Measurements from ENCODE around the gene ANKRD13A. TPM values are rescaled to one million over a fixed set of nuclear protein-coding genes. Genes with fewer than 3 reads are reported as not detected.

ANKRD13A gene
- total and polyA plus RNA-seq, 2 experiments from 2014 or later, result 5.7 to 25.6 TPM

GRCh38 chr12:110046451-110047187 is 47.4 kb downstream of the ANKRD13A start:
- Histone ChIP-seq H4K20me1 (replicated peaks; ENCODE audit: insufficient read depth) (peaks cover 7% of the 10 kb centered on the region; the same call in 1 of the 2 replicates), H3K9me2 (ENCODE audit: insufficient read depth) (no peaks in the 10 kb centered on the region), H3K4me3 (no peak overlapping the region), H2AFZ (no peak overlapping the region), H3K79me2 (replicated peaks; ENCODE audit: insufficient read depth) (peaks cover 19% of the 10 kb centered on the region), H3K36me3 (ENCODE audit: insufficient read depth) (no peaks in the 10 kb centered on the region), H3K4me2 (no peak overlapping the region), H3K27ac (ENCODE audit: low read depth) (no peak overlapping the region), H3K4me1 (ENCODE audit: insufficient read depth) (peaks cover 5% of the 10 kb centered on the region; the same call in 1 of the 2 replicates), H3F3A (replicated peaks; ENCODE audit: low read depth) (0 out of 2 replicates have a peak, but pooled peaks cover 6% of the 10 kb centered on the region), H3K27me3 (ENCODE audit: insufficient read depth) (no peaks in the 10 kb centered on the region)
- Mint-ChIP-seq H3K9me3 (no peaks in the 10 kb centered on the region), H3K27me3 (ENCODE audit: insufficient read depth, low read depth, poor library complexity) (peaks cover 5% of the 10 kb centered on the region), H3K36me3 (ENCODE audit: low read depth) (peaks cover 4% of the 10 kb centered on the region; the same call in 2 of the 3 replicates), H3K27ac (no peak overlapping the region), H3K4me1 (peaks cover 9% of the 10 kb centered on the region; the same call in 2 of the 3 replicates), H3K4me3 (peak overlapping the region; percentile 87)
- DNase-seq (ENCODE audit: low spot score) (no peak), ATAC-seq (no peak)
- TF ChIP-seq CREB1 (CRISPR knock-in tag; IDR thresholded peaks at IDR 0.05; ENCODE audit: low read depth), result no peak
- no peak for TF ChIP-seq NANOG (IDR thresholded peaks at IDR 0.05; ENCODE audit: borderline replicate concordance)
- no peak for TF ChIP-seq REST (IDR thresholded peaks at IDR 0.05; ENCODE audit: unreplicated experiment)
- no peak for TF ChIP-seq JUNB (IDR thresholded peaks at IDR 0.05; ENCODE audit: unreplicated experiment)
- TF ChIP-seq ZNF462 (CRISPR knock-in tag; IDR thresholded peaks at IDR 0.05), result no peak
- TF ChIP-seq STAT1 (IDR thresholded peaks at IDR 0.05; ENCODE audit: unreplicated experiment), result no peak
- TF ChIP-seq EZH2phosphoT487 (IDR thresholded peaks at IDR 0.05; ENCODE audit: unreplicated experiment), result no peak
- TF ChIP-seq CTCF (conservative IDR thresholded peaks at IDR 0.05; ENCODE audit: low read depth in 2 of 2), result no peak
- no peak for TF ChIP-seq ZNF114 (CRISPR knock-in tag; IDR thresholded peaks at IDR 0.05)
- no peak for TF ChIP-seq EZH2 (IDR thresholded peaks at IDR 0.05; ENCODE audit: low read depth, unreplicated experiment)
- TF ChIP-seq POLR2AphosphoS5 (IDR thresholded peaks at IDR 0.05; ENCODE audit: low read depth), result no peak
- TF ChIP-seq ETS1 (IDR thresholded peaks at IDR 0.05), result no peak
- TF ChIP-seq ZNF331 (CRISPR knock-in tag; IDR thresholded peaks at IDR 0.05; ENCODE audit: low read depth), result no peak

All from GM23338 (cell line).